Mesendoderm (in vitro differentiated cells): Measurements from ENCODE around the gene GRHL3.
A peak's percentile ranks its signal among the peaks of the same experiment; 100 is the strongest.

Source experiments
- DNase-seq: peaks from one replicate; pipeline ENCODE4 v3.0.0; 2013
- H2AK5ac ChIP-seq: 2 replicates; pipeline ENCODE4 v1.6.1; 2013; ENCODE audit warnings: low read length, inconsistent platforms
- H2BK120ac ChIP-seq: 2 replicates; pipeline ENCODE4 v1.6.1; 2013; ENCODE audit warnings: low read depth, mild to moderate bottlenecking, low read length, moderate library complexity, mixed read lengths
- H2BK15ac ChIP-seq: replicated peaks from 2 replicates; pipeline ENCODE4 v1.6.1; 2013; ENCODE audit warnings: low read depth, mild to moderate bottlenecking, moderate library complexity
- H2BK5ac ChIP-seq: 2 replicates; pipeline ENCODE4 v1.6.1; 2013; ENCODE audit warnings: low read length, inconsistent platforms
- H3K18ac ChIP-seq: 2 replicates; pipeline ENCODE4 v1.6.1; 2013; ENCODE audit warnings: mild to moderate bottlenecking, low read length, mixed read lengths
- H3K23ac ChIP-seq: one replicate; pipeline ENCODE4 v1.6.1; 2013; ENCODE audit warnings: low read length
- H3K27ac ChIP-seq: 2 replicates; pipeline ENCODE4 v1.5.1; 2013; ENCODE audit warnings: low read depth, mild to moderate bottlenecking, inconsistent platforms, low read length, moderate library complexity
- H3K27me3 ChIP-seq: 2 replicates; pipeline ENCODE4 v1.6.1; 2013; ENCODE audit warnings: low read length, control low read depth, mild to moderate bottlenecking, inconsistent platforms; ENCODE audit not compliant: insufficient read depth, poor library complexity
- H3K36me3 ChIP-seq: 2 replicates; pipeline ENCODE4 v1.6.1; 2013; ENCODE audit warnings: low read length, inconsistent platforms; ENCODE audit not compliant: control insufficient read depth, insufficient read depth
- H3K4ac ChIP-seq: one replicate; pipeline ENCODE4 v1.6.1; 2013; ENCODE audit warnings: low read depth, mild to moderate bottlenecking, low read length, moderate library complexity
- H3K4me1 ChIP-seq: 2 replicates; pipeline ENCODE4 v1.6.1; 2013; ENCODE audit warnings: low read depth, low read length, inconsistent platforms; ENCODE audit not compliant: control insufficient read depth
- H3K4me2 ChIP-seq: 2 replicates; pipeline ENCODE4 v1.6.1; 2013; ENCODE audit warnings: low read length
- H3K4me3 ChIP-seq: 2 replicates; pipeline ENCODE4 v1.5.1; 2013; ENCODE audit warnings: mild to moderate bottlenecking, low read length
- H3K56ac ChIP-seq: one replicate; pipeline ENCODE4 v1.6.1; 2013; ENCODE audit warnings: low read length
- H3K79me1 ChIP-seq: 2 replicates; pipeline ENCODE4 v1.6.1; 2013; ENCODE audit warnings: low read length, inconsistent platforms
- H3K79me2 ChIP-seq: 2 replicates; pipeline ENCODE4 v1.6.1; 2013; ENCODE audit warnings: mild to moderate bottlenecking, low read length; ENCODE audit not compliant: control insufficient read depth, insufficient read depth
- H3K9ac ChIP-seq: 2 replicates; pipeline ENCODE4 v1.6.1; 2013; ENCODE audit warnings: low read length, inconsistent platforms
- H4K5ac ChIP-seq: one replicate; pipeline ENCODE4 v1.6.1; 2013; ENCODE audit warnings: low read length
- H4K8ac ChIP-seq: one replicate; pipeline ENCODE4 v1.6.1; 2013; ENCODE audit warnings: low read depth, mild to moderate bottlenecking, control low read depth, low read length, moderate library complexity
- WGBS: extraction: QIAGEN DNeasy Blood & Tissue Kit; methylation state at CpG from one replicate; pipeline ENCODE4 v1.1.7; 2013; ENCODE audit warnings: low lambda C conversion rate, missing lambda C conversion rate; ENCODE audit not compliant: insufficient coverage; ENCODE audit errors: extremely low coverage; 5-methylcytosine and 5-hydroxymethylcytosine counted together

The GRHL3 gene

DNA sequence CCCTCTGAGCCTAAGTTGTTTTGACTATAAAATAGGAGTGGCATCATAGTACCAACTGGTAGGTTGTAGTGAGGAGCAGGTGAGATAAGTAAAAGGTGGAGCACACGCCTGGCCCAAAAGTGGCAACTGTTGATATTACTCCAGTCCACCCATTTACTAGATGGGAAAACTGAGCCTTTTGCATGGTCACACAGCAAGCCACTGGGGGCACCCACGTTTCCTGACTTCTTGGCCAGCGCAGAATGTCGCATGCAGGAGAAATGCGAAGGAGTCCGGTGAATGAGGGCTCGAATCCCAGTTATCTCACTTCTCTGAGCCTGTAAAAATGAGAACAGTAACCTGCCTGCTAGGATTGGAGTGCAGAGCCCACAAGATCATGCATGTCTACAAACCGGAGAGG is 20.8 kb downstream of the GRHL3 start:
- no peak for DNase-seq
- Histone ChIP-seq H3K4me2 (no peak overlapping the region), H3K56ac (peak overlapping the region; percentile 78), H2BK15ac (no peak overlapping the region), H3K4ac (no peak overlapping the region), H3K4me1 (peaks cover 6% of the 10 kb centered on the region), H4K5ac (no peak overlapping the region), H2BK120ac (no peak overlapping the region), H3K9ac (no peak overlapping the region), H3K27me3 (no peaks in the 10 kb centered on the region), H4K8ac (no peak overlapping the region), H2BK5ac (no peak overlapping the region), H3K79me1 (no peaks in the 10 kb centered on the region), H3K27ac (no peak overlapping the region), H3K79me2 (no peaks in the 10 kb centered on the region), H3K18ac (no peak overlapping the region), H2AK5ac (no peak overlapping the region), H3K23ac (no peak overlapping the region), H3K4me3 (no peak overlapping the region), H3K36me3 (no peaks in the 10 kb centered on the region)
- WGBS = no CpG with 5 or more reads among the region's 8 CpGs

GRCh38 chr1:24340770-24341169 is 21.6 kb downstream of the GRHL3 start:
- Histone ChIP-seq H4K5ac (no peak overlapping the region), H3K36me3 (no peaks in the 10 kb centered on the region), H2BK120ac (no peak overlapping the region), H3K27me3 (no peaks in the 10 kb centered on the region), H3K9ac (no peak overlapping the region), H4K8ac (no peak overlapping the region), H2BK15ac (no peak overlapping the region), H3K79me1 (no peaks in the 10 kb centered on the region), H3K23ac (no peak overlapping the region), H3K18ac (peak overlapping the region; percentile 7), H2AK5ac (no peak overlapping the region), H3K4me1 (peaks cover 6% of the 10 kb centered on the region), H3K4me2 (no peak overlapping the region), H3K4ac (no peak overlapping the region), H3K27ac (no peak overlapping the region), H2BK5ac (no peak overlapping the region), H3K4me3 (no peak overlapping the region), H3K56ac (peak overlapping the region; percentile 78), H3K79me2 (no peaks in the 10 kb centered on the region)
- peak; percentile 59 for DNase-seq
- no CpG with 5 or more reads among the region's 8 CpGs for WGBS

DNA sequence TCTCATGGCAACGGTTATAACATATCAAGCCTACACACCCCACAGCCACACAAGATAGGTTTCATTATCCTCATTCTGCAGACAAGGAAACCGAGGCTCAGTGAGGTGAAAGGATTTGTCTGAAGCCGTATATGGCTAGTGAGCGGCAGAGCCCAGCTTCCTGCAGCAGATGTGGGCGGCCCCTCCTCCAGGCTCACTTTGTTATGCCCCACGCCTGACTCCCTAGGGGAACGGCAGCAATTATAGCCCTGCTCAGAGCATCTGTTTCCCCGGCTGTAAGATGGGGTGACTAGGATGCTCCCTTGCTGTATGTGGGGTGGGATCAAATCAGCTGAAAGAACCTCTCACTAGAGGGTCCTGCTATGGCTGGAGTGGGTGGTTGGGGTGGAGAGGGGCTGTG is 22.1 kb downstream of the GRHL3 start:
- no peaks in the 10 kb centered on the region for H3K79me1 ChIP-seq
- H3K27ac ChIP-seq = no peak overlapping the region
- H4K8ac ChIP-seq = no peak overlapping the region
- no CpG with 5 or more reads among the region's 8 CpGs for WGBS
- no peak for DNase-seq
- no peak overlapping the region for H2AK5ac ChIP-seq
- H3K36me3 ChIP-seq = no peaks in the 10 kb centered on the region
- H2BK5ac ChIP-seq = no peak overlapping the region
- H4K5ac ChIP-seq = no peak overlapping the region
- no peak overlapping the region for H3K4ac ChIP-seq
- H3K4me3 ChIP-seq = no peak overlapping the region
- no peak overlapping the region for H3K23ac ChIP-seq
- H2BK15ac ChIP-seq = no peak overlapping the region
- no peak overlapping the region for H2BK120ac ChIP-seq
- peak overlapping the region; percentile 42 for H3K56ac ChIP-seq
- peaks cover 6% of the 10 kb centered on the region for H3K4me1 ChIP-seq
- H3K4me2 ChIP-seq = no peak overlapping the region
- no peak overlapping the region for H3K18ac ChIP-seq
- H3K9ac ChIP-seq = no peak overlapping the region
- no peaks in the 10 kb centered on the region for H3K27me3 ChIP-seq
- no peaks in the 10 kb centered on the region for H3K79me2 ChIP-seq

DNA sequence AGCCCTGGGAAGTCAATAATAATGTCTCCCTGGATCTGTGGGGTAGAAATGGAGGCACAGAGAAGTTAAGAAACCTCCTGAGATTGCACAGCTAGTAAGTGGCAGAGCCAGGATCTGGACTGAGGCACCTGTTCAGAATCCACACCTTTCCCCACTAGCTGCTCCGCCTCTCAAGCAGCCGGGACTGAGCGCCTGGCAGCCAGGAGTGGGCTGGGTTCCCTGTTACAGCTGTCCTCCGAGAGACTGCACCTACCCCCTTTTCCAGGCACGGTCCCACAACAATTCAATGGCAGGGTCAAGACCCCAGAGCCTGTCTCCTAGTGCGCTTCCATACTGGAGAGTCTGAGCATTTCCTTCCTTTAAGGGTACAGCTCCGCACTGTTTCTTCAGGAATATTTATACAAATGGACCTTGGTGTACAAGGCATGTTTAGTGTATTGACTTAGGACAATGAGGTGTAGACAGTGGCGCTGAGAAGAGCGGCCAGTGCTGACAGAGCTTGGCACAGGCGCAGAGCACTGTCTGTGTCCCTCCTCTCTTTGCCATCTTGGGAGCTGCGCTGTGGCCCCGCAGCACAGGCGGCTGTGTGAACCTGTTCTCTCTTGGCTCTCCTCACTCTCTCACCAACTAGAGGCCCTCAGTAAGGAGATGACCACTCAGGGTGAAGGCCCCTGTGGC is 24.4 kb downstream of the GRHL3 start:
- Histone ChIP-seq H3K56ac (no peak overlapping the region), H3K18ac (no peak overlapping the region), H3K4me2 (no peak overlapping the region), H3K4me3 (no peak overlapping the region), H2BK15ac (no peak overlapping the region), H3K23ac (no peak overlapping the region), H3K4me1 (no peaks in the 10 kb centered on the region), H3K79me1 (no peaks in the 10 kb centered on the region), H3K27me3 (no peaks in the 10 kb centered on the region), H4K5ac (no peak overlapping the region), H2BK120ac (no peak overlapping the region), H2AK5ac (no peak overlapping the region), H3K27ac (no peak overlapping the region), H3K4ac (no peak overlapping the region), H3K9ac (no peak overlapping the region), H2BK5ac (no peak overlapping the region), H4K8ac (no peak overlapping the region), H3K79me2 (no peaks in the 10 kb centered on the region), H3K36me3 (no peaks in the 10 kb centered on the region)
- no peak for DNase-seq
- no CpG with 5 or more reads among the region's 13 CpGs for WGBS

DNA sequence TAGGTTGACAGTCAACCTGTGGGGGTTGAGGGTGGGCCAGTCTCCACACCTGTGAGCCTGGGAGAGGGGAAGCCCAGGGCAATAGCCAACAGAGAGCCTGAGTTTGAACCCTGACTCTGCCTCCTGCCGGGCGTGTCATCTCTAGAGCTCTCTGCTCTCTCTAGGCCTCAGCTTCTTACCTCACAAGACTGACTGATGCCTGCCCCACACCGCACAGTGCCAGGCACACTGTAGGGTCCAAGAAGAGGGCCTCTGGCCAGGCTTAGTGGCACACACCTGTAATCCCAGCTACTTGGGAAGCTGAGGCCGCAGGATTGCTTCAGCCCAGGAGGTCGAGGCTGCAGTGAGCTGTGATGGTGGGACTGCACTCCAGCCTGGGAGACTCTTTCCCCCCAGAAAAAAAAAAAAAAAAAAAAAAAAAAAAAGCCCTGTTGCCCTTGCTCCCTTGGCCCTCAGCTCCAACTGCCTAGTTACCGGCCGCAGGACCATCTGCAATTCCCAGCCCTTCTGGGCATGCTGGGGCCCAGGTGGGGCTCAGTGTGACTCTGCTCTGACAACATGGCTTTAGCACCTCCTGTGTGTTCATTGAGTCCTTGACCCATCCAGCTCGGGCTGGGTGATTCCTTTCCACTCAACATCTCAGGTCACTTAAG is 25.1 kb downstream of the GRHL3 start:
- no CpG with 5 or more reads among the region's 8 CpGs for WGBS
- Histone ChIP-seq H2AK5ac (no peak overlapping the region), H2BK15ac (no peak overlapping the region), H3K23ac (no peak overlapping the region), H2BK5ac (no peak overlapping the region), H3K79me2 (no peaks in the 10 kb centered on the region), H3K56ac (no peak overlapping the region), H2BK120ac (no peak overlapping the region), H4K5ac (no peak overlapping the region), H4K8ac (no peak overlapping the region), H3K4me1 (no peaks in the 10 kb centered on the region), H3K9ac (no peak overlapping the region), H3K27ac (no peak overlapping the region), H3K27me3 (no peaks in the 10 kb centered on the region), H3K4ac (no peak overlapping the region), H3K18ac (no peak overlapping the region), H3K36me3 (no peaks in the 10 kb centered on the region), H3K4me2 (no peak overlapping the region), H3K4me3 (no peak overlapping the region), H3K79me1 (no peaks in the 10 kb centered on the region)
- no peak for DNase-seq

DNA sequence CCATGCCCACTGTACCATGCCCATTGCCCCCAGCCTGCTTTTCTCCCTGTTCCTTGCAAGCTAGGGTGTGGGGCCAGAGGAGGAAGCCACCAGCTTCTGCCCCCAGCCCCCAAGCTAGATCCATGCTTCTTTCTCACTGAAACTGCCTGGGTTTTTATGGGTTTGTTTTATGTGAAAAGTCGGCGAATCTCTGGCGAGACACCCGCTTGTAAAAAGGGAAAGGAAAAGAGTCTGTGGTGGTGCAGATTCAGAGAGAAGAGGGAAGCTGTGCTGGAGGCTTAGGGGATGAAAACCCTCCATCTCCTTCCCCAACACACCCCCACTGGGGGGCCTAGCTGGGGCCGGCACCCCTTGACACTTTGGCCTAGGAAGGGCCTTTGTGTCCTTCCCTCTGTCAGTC is 26.2 kb downstream of the GRHL3 start:
- H3K56ac ChIP-seq = no peak overlapping the region
- DNase-seq = no peak
- H3K4me2 ChIP-seq = no peak overlapping the region
- H3K79me2 ChIP-seq = no peaks in the 10 kb centered on the region
- H3K4ac ChIP-seq = no peak overlapping the region
- H3K27ac ChIP-seq = no peak overlapping the region
- H3K79me1 ChIP-seq = no peaks in the 10 kb centered on the region
- no peak overlapping the region for H2BK120ac ChIP-seq
- H3K27me3 ChIP-seq = no peaks in the 10 kb centered on the region
- H3K4me3 ChIP-seq = no peak overlapping the region
- H3K36me3 ChIP-seq = no peaks in the 10 kb centered on the region
- H3K4me1 ChIP-seq = no peaks in the 10 kb centered on the region
- H2BK5ac ChIP-seq = no peak overlapping the region
- no peak overlapping the region for H3K9ac ChIP-seq
- no peak overlapping the region for H2BK15ac ChIP-seq
- WGBS = no CpG with 5 or more reads among the region's 5 CpGs
- no peak overlapping the region for H4K5ac ChIP-seq
- H4K8ac ChIP-seq = no peak overlapping the region
- H2AK5ac ChIP-seq = no peak overlapping the region
- no peak overlapping the region for H3K23ac ChIP-seq
- H3K18ac ChIP-seq = no peak overlapping the region
